HG03045 (cell line): ENCODE measurements around the gene OR1D5.
"Not testable (repeated sequence)": the region's sequence is repeated elsewhere in the genome, so short reads cannot be mapped to it uniquely, and the experiment has no call there.

Experiments
- ATAC-seq: cut with Tn5 transposase; IDR thresholded peaks from one replicate; pipeline ENCODE4 v1.9.1; 2021; ENCODE audit warnings: mild to moderate bottlenecking, moderate library complexity; ENCODE audit not compliant: unreplicated experiment

OR1D5 gene

GRCh38 chr17:3032258-3033247 lies 30.9 kb downstream of the OR1D5 start:
- ATAC-seq, result no peak

DNA sequence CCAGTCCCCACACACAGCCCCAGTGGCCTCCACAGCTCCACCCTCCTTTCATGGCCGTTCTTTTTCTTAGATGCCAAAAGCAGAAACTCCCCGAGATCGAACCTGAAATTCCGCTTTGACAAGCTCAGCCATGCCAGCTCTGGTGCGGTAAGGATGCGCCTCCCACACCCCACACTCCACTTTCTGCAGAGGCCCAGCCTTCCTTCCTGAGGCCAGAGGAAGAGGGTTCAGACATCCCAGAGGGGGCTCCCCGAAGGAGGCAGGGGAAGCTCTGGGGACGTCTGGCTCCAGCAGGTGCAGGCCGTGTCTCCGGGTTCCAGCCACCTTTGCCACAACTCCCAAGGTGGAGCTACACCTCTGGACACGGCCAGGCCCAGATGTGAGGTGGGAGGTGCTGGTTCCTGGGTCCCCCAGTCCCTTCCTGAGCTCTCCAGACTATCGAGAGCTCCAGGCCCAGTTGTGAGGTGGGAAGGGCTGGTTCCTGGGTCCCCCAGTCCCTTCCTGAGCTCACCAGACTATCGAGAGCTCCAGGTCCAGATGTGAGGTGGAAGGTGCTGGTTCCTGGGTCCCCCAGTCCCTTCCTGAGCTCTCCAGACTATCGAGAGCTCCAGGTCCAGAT lies 32.4 kb downstream of the OR1D5 start:
- ATAC-seq, result not testable (repeated sequence)

- no peak for ATAC-seq
Measured at GRCh38 chr17:3030096-3030495, 33.3 kb downstream of the OR1D5 start.

DNA sequence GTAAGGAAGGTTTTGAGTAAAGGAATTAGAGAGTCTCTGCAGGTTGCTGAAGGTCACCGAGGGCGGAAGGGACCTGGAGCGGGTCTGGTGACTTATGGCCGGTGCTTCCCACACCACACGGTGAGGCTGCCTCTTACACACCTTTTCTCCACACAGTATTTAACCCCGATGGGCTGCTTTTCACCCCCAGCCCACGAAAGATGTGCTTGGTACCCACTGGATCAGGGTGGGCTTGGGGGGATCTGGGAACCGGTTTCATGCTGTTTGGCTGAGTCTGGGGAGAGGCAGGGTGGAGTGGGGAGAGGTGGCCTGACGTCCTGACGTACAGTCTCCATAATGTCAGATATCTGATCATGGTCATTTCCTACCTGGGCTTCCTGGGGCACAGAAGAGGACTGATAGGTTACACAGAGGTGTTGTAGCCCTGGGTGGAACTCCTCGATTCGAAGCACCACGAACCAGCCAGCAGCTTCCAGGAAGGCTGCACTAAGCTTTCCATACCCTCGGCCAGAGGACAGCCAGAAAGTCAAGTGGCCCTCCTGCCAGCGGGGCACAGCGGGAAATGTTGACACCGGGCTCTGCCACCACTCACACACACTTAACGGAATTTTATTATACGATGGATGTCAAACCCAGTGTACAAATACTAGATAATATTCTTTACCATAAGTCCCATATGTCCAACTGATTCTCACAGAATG lies 34.0 kb downstream of the OR1D5 start:
- no peak for ATAC-seq

DNA sequence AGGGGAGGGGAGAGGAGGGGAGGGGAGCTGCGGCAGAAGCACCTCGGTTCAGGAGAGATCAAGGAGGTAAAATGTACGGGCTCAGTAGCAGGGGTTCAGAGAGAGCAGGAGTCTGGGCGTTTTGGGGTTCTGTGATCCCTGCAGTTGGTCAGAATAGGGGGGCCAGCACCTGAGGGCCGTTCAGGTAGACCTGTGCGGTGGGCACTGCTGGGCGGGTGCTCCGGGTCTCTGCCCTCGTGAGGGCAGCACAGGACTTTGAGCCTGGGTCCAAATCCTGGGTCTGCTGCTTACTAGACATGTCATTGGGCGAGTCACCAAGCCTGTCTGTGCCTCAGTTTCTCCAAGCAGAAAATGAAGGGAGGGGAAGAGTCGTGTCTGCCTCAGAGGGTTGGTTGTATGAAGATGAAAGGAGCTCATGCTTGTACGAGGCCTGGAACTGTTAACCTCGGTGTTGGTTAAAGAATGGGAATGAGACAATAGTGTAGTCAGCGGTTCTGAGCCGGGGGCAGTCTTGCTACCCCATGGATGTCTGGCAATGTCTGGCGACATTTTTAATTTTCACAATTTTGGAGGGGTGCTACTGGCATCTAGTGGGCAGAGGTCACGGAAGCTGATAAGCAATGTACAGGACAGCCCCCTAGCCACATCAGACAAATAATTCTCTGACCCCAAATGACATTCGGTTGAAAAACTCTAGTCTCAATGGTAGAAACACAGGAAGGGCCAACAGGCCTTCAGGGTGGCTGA lies 35.4 kb downstream of the OR1D5 start:
- no peak for ATAC-seq

DNA sequence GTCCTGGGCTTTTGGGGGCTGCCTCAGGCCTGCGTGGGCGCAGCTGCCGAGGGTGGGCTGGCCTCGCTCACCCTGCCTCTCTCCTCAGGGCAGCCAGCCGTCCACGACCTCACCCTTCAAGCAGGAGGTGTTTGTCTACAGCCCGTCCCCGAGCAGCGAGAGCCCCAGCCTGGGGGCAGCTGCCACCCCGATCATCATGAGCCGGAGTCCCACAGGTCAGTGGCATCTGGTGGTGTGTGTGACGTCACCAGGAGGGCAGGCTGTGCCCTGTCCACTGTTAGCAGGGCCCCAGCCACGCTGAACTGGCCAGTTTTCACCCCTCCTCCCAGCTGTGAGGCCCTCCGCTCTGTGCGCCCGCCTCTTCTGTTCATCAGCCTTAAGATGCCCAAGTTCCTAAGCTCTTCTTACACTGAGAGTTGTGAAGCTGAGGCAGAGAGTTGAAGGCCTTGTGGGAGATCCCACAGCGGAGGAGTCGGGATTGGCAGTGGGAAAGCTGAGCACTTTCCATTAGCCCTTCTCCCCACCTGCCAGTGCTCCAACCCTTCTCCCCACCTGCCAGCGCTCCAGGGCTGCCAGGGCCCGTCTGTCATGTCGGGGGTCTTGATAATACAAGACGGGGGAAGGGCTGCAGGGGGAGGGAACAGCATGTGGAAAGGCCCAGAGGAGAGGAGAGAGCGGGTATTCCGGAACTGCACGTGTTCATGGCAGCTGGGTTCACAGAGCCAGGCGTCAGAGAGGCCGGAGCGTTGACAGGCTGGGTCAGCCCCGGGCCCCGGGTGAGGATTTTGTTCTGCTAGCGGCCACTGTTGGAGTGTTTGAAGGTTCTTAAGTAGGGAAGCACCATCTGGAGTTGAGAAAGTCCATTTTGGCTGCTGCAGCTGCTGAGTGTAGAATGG lies 36.3 kb downstream of the OR1D5 start:
- ATAC-seq, result no peak

DNA sequence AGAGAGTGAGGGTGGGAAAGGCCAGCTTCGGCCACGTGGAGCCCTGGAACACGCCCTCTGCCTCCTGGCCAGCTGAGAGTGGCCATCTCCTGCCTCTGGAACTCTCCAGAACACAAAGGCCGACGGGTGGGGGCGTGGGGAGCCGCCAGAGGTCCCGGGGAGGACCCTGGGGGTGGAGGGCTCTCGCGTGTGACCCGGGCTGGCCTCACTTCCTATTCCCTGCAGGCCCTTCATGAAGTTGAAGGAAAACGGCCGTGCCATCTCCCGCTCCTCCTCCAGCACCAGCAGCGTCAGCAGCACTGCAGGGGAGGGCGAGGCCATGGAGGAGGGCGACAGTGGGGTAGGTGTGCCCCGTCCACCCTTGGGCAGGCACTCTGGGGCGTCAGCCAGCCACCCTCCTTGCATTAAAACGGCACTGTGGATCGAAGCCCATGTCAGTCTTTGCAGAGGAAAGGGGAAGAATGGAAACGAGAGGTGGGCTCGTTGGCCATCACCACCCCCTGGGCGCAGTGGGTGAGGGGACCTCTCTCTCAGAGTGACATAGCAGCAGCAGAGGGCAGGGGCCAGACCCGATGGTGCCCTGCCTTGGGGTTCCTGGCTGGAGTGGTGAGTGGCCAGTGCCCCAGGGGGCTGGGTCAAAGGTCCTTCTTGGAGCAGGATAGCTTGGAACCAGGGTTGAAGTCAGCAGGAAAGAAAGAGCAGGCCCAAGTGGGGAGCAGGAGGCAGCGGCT lies 37.1 kb downstream of the OR1D5 start:
- no peak for ATAC-seq

- ATAC-seq, result no peak
Measured at GRCh38 chr17:3025421-3026124, 37.8 kb downstream of the OR1D5 start.

DNA sequence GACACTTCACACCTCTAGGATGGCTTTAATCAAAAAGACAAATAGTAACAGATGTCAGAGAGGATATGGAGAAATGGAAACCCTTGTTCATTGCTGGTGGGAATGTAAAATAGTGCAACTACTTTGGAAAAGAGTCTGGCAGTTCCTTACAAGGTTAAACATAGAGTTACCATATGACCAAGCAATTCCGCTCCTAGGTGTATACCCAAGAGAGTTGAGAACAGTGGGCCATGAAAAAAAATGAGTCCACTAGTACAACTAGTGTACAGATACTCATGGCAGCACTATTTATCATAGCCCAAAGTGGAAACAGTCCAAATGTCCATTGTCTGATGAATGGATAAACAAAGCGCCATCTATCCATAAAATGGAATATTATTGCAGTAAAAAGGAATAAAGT lies 39.1 kb downstream of the OR1D5 start:
- ATAC-seq, result no peak

DNA sequence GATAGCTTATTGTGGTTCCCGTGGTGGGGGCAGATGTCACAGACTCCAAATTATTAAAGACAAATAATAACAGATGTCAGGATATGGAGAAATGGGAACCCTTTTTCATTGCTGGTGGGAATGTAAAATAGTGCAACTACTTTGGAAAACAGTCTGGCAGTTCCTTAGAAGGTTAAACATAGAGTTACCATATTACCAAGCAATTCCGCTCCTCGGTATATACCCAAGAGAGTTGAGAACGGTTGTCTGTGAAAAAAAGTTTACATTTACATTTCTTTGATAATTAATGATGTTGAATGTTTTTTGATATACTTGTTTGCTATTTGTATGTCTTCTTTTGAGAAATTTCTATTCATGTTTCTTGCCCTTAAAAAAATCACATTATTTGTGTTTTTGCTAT lies 41.2 kb downstream of the OR1D5 start:
- no peak for ATAC-seq

DNA sequence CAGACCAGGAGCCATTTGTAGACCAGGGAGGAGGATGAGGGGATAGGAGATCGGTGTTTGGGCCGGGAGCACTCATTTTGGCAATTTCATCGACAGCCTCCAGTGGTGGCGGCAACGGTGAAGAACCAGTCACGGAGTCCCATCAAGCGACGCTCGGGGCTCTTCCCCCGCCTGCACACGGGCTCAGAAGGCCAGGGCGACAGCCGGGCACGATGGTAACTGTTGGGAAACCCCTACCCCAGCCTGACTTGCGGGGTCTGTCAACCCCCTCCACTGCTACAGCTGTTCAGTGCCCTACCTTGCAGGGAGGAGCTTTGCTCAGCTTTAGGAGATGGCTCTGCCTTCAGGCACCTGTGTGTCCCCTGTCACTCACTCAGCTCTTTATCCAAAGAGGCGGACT lies 43.0 kb downstream of the OR1D5 start:
- no peak for ATAC-seq

DNA sequence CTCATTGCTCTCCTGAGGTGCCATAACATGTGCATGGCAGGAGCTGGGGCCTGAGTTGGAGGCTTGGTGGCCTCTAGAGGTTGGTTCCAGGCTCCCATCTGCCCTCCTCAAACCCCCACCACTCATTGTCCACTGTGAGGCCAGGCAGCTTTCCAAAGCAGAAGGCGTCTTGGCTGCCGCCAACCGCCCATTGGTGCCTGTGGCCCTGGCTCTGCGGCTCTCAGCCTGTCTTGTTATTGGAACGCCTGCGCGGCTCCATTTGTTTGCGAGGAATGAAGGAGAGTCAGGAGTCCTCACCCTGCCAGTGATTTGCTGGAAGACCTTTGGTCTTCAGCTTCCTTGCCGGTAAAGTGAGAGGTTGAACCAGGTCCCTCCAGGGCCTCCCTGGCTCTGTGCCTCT lies 43.6 kb downstream of the OR1D5 start:
- ATAC-seq, result no peak

- no peak for ATAC-seq
Measured at GRCh38 chr17:3017936-3018335, 45.5 kb downstream of the OR1D5 start.

- no peak for ATAC-seq
Measured at GRCh38 chr17:3015890-3016289, 47.5 kb downstream of the OR1D5 start.

- no peak for ATAC-seq
Measured at GRCh38 chr17:3012926-3013581, 50.4 kb downstream of the OR1D5 start.
